ENCODE measurements around the gene COL17A1.

COL17A1 gene

GRCh38 chr10:104033966-104034365 lies 51.7 kb downstream of the COL17A1 start:
- no peak for DNase-seq (ENCODE audit: low read depth, low spot score)

- DNase-seq (ENCODE audit: low read depth, low spot score) = no peak
Measured at GRCh38 chr10:104033401-104033930, 52.2 kb downstream of the COL17A1 start.

- no peak for DNase-seq (ENCODE audit: low read depth, low spot score)
Measured at GRCh38 chr10:104032144-104032775, 53.4 kb downstream of the COL17A1 start.

- DNase-seq (ENCODE audit: low read depth, low spot score) = no peak
Measured at GRCh38 chr10:104031631-104032030, 54.0 kb downstream of the COL17A1 start.

- DNase-seq (ENCODE audit: low read depth, low spot score) = no peak
Measured at GRCh38 chr10:104029521-104029860, 56.2 kb downstream of the COL17A1 start.

GRCh38 chr10:104028823-104029520 lies 56.7 kb downstream of the COL17A1 start:
- no peak for DNase-seq (ENCODE audit: low read depth, low spot score)

- DNase-seq (ENCODE audit: low read depth, low spot score) = no peak
Measured at GRCh38 chr10:104028146-104028545, 57.5 kb downstream of the COL17A1 start.

- DNase-seq (ENCODE audit: low read depth, low spot score) = no peak
Measured at GRCh38 chr10:104026762-104027161, 58.9 kb downstream of the COL17A1 start.

GRCh38 chr10:104025524-104025923 lies 60.2 kb downstream of the COL17A1 start:
- DNase-seq (ENCODE audit: low read depth, low spot score) = no peak

- DNase-seq (ENCODE audit: low read depth, low spot score) = no peak
Measured at GRCh38 chr10:104022026-104022425, 63.7 kb downstream of the COL17A1 start.

GRCh38 chr10:104021246-104021645 lies 64.4 kb downstream of the COL17A1 start:
- DNase-seq (ENCODE audit: low read depth, low spot score) = no peak

GRCh38 chr10:104020020-104020419 lies 65.7 kb downstream of the COL17A1 start:
- no peak for DNase-seq (ENCODE audit: low read depth, low spot score)

GRCh38 chr10:104018471-104018870 lies 67.2 kb downstream of the COL17A1 start:
- DNase-seq (ENCODE audit: low read depth, low spot score) = no peak

GRCh38 chr10:104016661-104017060 lies 69.0 kb downstream of the COL17A1 start:
- no peak for DNase-seq (ENCODE audit: low read depth, low spot score)

GRCh38 chr10:104014176-104014575 lies 71.5 kb downstream of the COL17A1 start:
- DNase-seq (ENCODE audit: low read depth, low spot score) = no peak

GRCh38 chr10:104013489-104013888 lies 72.2 kb downstream of the COL17A1 start:
- no peak for DNase-seq (ENCODE audit: low read depth, low spot score)

GRCh38 chr10:104011904-104012303 lies 73.8 kb downstream of the COL17A1 start:
- DNase-seq (ENCODE audit: low read depth, low spot score) = no peak

GRCh38 chr10:104005172-104005863 lies 80.4 kb downstream of the COL17A1 start:
- no peak for DNase-seq (ENCODE audit: low read depth, low spot score)

GRCh38 chr10:104002911-104003310 lies 82.8 kb downstream of the COL17A1 start:
- no peak for DNase-seq (ENCODE audit: low read depth, low spot score)

GRCh38 chr10:103998805-103999204 lies 86.9 kb downstream of the COL17A1 start:
- no peak for DNase-seq (ENCODE audit: low read depth, low spot score)

GRCh38 chr10:103995134-103995533 lies 90.5 kb downstream of the COL17A1 start:
- no peak for DNase-seq (ENCODE audit: low read depth, low spot score)

GRCh38 chr10:103991393-103992128 lies 94.1 kb downstream of the COL17A1 start:
- no peak for DNase-seq (ENCODE audit: low read depth, low spot score)
